Esophagus muscularis mucosa (tissue), 4 donors: ENCODE measurements around the gene C11orf68.

ENCODE experiments used
- EP300 ChIP-seq: sonication (generic); formaldehyde crosslinking; IDR thresholded peaks from one replicate; pipeline ENCODE4 v1.6.1; 2017; ENCODE audit warnings: antibody characterized with exemption
- POLR2A ChIP-seq: fragments of 450-650 bp; IDR thresholded peaks from one replicate; pipeline ENCODE4 v1.6.1; 2017; ENCODE audit warnings: antibody characterized with exemption, moderate library complexity, mild to moderate bottlenecking, low read depth
- POLR2AphosphoS5 ChIP-seq, 2 donors: sonication (generic); formaldehyde crosslinking; IDR thresholded peaks; one replicate each; pipeline ENCODE4 v1.6.1; 2017; ENCODE audit warnings: antibody characterized with exemption in 2 of 2
- TF ChIP-seq, protein P1 (sequence below), 3 experiments: fragments of 200-600 bp in 2 of 3; fragments of 450-650 bp in 1 of 3; sonication (generic) in 2 of 3; IDR thresholded peaks; one replicate each; pipeline ENCODE4 v1.5.1; 2017 to 2019; ENCODE audit warnings: antibody characterized with exemption in 3 of 3, mild to moderate bottlenecking in 2 of 3, moderate library complexity in 1 of 3

DNA sequence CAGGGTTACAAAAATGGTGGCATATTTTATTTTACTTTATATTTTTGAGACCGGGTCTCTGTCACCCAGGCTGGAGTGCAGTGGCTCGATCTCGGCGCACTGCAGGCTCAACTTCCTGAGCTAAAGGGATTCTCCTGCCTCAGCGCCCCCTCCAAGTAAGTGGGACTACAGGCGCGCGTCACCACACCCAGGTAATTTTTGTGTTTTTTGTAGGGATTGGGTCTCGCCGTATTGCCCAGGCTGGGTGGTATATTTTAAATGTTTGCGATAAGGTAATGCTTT lies 18.0 kb downstream of the C11orf68 start:
- TF ChIP-seq, protein P1, sequence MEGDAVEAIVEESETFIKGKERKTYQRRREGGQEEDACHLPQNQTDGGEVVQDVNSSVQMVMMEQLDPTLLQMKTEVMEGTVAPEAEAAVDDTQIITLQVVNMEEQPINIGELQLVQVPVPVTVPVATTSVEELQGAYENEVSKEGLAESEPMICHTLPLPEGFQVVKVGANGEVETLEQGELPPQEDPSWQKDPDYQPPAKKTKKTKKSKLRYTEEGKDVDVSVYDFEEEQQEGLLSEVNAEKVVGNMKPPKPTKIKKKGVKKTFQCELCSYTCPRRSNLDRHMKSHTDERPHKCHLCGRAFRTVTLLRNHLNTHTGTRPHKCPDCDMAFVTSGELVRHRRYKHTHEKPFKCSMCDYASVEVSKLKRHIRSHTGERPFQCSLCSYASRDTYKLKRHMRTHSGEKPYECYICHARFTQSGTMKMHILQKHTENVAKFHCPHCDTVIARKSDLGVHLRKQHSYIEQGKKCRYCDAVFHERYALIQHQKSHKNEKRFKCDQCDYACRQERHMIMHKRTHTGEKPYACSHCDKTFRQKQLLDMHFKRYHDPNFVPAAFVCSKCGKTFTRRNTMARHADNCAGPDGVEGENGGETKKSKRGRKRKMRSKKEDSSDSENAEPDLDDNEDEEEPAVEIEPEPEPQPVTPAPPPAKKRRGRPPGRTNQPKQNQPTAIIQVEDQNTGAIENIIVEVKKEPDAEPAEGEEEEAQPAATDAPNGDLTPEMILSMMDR (IDR thresholded peaks at IDR 0.05) = no peak
- TF ChIP-seq POLR2A (no peak), EP300 (no peak), POLR2AphosphoS5 (IDR thresholded peaks at IDR 0.05) (no peak)
